Measurements from ENCODE around the gene NFATC1. TPM values are rescaled to one million over a fixed set of nuclear protein-coding genes. Genes with fewer than 3 reads are reported as not detected.

Gene NFATC1
- total RNA-seq, 1 experiment from 2014 or later = not detected

DNA sequence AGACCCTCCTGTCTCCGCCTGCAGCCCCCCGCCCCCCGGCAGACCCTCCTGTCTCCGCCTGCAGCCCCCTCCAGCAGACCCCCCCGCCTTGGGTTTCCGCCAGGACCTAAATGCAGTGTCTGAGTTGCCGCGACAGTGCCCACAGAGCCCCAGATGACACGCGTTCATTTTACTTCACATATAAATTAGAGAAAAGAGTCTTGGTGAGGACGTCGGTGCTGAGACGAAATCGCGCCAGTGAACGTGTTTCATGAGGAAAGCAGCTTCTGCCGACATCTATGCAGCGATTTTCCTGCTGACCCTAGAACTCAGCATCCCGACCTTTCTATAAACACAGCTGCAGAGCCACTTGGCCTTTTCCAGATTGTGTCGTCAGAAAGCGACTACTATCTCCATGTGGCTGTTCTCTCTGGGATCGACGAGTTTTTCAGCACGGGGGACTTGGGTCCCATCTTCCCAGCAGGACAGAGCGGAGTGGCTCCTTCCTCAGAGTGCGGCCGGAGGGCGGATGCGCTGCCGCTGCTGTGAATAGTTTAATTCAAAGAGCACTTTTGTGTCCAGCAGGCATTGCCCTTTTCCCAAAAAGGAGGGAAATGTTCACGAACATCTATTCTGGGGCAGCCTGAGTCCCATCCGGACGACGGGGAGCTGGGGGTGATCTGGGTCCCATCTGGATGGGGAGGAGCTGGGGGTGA, 136.7 kb downstream of the NFATC1 start:
- DNase-seq (ENCODE audit: low read depth) = no peak

DNA sequence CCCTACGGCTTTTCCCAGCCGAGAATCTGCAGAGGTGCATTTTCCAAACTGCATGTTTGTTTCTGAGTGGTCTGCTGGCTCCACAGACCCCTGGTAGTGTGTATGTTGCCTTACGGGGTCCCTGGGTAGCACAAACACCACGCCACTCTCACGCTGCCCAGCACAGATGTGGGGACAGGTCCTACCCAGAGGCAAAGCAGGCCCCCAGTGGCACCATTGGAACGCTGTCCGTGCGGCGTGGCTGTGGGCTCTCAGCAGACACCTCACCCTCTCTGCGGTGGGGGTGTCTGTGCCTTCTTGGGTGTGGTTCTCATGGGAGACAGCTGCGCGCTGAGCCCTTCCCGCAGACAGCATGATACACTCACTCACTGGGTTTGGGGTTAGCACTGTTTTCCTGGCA, 137.4 kb downstream of the NFATC1 start:
- no peak for DNase-seq (ENCODE audit: low read depth)

DNA sequence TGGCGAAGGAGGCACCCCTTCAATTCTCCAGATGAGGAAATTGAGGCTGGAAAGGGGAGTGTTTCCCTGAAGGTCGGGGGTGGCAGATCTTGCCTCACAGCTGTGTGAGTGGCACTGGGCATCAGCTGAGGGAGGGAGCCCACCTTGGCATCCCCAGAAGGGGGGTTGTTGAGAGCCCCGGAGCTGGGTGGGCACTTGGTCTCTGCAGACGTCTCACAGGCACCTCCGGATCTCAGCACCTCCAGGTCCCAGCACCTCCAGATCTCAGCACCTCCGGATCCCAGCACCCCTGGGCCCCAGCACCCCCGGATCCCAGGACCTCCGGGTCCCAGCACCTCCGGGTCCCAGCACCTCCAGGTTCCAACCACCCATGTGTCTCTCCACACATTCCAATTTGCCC, 137.9 kb downstream of the NFATC1 start:
- DNase-seq (ENCODE audit: low read depth) = no peak

DNA sequence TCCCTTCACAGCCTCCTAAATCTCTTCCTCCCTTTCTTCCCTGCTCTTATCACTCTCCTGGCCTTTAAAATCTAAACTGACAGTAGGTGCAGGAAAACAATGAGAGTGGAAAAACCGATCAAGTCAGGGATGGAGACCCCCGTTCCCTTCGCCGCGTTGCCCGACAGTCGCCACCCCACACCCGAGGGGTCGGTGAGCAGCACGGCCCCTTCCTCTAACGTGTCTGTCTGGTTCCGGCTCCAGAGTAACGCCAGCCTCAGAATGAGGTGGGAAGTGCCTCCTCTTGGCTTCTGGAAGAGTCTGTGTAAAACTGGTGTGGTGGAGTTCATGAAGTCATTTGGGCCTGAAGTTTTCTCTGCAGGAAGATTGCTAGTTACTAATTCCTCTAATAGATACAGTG, 138.6 kb downstream of the NFATC1 start:
- no peak for DNase-seq (ENCODE audit: low read depth)

DNA sequence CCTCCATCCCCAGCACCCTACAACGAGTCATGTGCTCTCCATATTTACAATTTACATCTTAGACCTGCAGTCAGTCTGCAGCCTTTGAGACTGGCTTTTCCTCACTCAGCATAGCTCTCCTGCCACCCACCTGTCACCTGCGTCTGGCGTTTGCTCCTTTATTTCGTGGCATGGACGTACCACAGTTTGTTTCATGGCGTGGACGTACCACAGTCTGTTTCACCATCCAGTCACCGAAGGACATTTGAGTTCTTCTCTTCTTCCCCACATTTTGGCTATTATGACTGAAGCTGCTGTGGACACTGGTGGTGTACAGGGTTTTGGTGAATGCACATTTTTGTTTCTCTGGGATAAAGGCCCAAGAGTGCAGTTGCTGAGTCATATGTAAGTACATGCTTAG, 142.0 kb downstream of the NFATC1 start:
- no peak for DNase-seq (ENCODE audit: low read depth)

DNA sequence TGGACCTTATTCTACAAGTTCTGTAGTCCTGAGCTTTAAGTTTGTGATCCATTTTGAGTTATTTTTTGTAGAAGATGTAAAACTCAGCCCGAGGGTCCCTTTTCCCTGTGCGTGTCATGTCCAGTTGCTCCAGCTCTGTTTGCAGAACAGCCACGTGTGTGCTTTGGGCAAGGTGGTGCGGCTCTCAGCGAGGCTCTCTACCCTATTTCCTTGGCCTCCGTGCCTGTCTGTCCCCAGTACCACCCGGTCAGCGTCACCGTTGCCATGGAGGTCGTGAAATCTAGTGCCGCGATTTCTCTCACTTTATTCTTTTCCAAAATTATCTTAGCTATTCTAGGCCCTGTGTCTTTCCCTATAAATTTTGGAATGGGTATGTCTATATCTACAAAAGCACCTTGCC, 142.9 kb downstream of the NFATC1 start:
- DNase-seq (ENCODE audit: low read depth) = no peak

DNA sequence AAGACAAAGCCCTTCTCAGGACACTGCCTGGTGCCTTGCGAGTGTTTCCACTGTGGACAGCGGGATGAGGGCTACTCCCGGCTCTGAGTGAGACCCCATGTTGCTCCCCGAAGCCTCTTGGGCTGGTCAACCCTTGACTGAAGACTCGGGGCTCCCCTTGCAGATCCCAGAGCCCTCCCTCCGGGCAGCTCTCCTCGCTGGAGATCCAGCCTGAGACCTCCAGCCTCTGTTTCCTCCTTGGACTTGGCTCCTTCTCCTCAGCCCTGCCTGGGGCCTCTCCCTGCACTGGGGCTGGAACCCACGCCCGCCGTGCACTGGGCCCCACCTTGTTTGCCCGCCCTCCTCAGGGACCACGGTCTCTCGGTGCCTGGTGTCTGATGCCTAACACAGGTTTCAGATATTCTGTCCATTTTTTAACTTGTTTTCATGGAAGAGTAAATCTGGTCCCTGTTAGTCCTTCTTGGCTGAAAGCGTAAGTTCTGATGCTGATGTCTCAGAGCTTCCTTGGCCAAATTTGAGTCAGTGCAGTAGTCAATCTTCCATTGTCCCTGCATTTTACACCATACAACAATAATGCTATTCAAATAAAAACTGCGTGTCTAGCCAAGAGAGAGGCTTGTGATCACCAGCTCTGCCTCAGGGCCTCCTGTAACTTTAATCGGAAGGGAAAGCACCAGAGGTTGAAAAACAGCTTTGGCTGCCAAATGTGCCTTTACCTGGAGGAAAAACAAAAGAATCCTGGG, 144.6 kb downstream of the NFATC1 start:
- DNase-seq (ENCODE audit: low read depth) = no peak

DNA sequence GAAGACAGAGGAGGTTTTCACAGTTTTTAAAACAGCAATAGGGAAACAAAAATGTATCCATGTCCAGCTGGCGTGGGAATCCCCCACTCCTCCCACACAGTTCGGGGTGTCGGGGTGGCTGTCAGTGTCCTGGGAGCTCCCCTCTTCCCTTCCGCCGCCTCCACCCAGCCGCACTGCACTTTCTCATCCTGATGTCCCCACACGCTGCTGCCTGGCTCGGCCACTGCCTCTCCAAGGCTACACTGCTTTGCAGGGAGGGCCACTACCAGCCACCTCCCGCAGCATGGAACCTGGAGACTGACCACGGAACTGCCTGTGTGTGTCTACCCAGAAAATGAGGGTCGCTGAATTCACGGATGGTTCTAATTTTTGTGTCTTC, 145.2 kb downstream of the NFATC1 start:
- no peak for DNase-seq (ENCODE audit: low read depth)

DNA sequence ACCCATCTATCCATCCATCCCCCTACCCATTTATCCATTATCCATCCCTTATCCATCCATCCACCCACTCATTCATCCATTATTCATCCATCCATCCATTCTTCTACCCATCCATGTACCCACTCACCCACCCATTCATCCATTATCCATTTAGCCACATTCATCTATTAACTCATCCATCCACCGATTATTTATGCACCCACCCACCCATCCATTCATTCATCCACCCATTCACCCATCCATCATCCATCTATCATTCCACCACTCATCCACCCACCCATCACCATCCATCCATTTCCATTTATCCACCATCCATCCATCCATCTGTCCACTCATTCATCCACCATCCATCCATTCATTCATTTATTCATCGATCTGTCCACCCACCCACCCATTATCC, 146.5 kb downstream of the NFATC1 start:
- no peak for DNase-seq (ENCODE audit: low read depth)

DNA sequence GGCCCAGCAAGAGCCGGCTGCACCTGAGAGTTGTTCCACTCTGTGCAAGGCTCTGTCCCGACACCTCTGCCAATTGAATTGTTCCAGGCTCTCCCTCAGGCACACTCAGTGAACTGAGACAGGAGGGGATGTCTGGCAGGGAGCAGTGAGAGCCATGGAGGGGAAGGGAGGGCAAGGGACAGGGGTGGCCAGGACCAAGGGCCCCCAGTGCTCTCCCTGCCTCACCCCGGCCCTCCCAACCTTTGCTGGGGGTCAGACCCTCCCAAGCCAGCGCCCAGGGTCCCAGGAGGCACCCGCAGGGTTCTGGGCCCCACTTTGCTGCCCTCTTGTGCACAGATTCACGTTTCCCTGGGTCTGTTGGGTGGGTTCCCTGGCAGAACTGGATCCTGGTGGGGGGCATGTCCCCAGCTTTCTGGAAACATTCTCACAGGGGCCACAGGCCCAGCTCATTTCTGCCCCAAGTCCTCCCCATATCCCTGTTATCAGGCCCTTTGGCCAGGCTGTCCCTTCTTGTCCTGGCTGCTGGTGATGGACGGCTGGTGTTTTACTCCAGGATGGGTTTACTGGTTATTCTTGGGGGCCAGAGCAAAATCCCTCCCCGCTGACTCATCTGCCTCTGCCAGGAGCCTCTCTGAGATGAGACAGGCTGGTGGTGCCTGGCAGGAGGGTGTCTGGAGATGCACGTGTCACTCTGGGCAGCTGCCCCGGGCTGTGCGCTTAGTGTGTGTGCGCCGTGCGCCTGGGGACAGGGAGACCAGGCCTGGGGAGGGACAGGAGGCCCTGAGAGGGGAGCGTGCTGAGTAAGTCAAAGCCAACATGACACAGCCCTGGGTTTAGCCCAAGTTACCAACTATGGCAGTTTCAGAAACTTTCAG, 147.4 kb downstream of the NFATC1 start:
- DNase-seq (ENCODE audit: low read depth) = no peak

DNA sequence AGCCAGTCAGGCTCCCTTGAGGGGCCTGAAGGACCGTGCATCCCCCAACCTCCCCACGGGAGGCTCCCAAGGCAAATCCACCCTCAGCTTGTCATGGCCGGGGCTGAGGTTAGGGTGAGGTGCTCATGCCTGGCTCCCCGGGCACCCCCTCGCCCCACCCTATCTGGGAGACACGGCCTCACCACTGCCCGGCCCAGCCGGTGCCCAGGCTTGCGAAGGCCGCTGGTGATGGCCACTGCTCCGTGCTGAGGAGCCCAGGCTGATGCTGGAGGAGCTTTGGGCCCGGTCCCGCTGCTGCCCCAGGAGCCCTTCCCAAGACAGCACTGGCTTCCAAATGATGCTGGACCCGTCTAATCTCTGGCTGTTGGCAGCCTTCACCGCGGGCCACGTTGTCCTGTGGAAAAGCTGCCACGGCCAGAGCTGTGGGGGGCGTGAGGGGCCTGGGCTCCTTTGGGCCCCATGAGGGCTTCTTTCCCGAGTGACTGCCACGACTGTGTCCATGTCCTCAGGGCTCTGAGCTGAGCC, 148.2 kb downstream of the NFATC1 start:
- no peak for DNase-seq (ENCODE audit: low read depth)

DNA sequence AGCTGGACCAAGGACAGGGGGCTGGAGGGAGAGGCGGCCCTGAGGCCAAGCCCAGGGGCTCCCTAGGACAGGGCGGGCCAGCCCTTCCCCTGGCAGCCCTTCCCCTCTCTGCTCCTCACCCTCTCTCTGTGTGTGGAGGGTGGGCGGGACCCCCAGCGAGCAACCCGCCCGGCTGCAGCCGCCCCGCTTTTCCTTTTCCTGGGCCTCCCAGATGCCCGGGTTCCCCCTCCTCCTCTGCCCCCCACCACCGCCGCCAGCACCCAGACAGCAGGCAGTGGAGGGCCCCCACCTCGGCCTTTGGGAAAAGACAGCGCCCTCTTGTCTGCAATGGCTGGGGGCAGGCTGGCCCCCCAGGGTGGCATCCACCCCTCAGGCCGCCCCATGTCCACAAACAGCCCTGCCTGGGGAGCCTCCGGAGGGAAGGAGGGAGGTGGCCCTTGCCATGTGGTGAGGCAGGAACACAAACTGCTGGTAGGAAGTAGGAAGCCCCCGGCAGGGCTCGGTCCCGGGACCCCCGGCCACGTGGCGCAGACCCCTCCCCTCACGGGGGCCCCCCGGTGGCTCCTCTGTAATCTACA, 148.7 kb downstream of the NFATC1 start:
- no peak for DNase-seq (ENCODE audit: low read depth)

DNA sequence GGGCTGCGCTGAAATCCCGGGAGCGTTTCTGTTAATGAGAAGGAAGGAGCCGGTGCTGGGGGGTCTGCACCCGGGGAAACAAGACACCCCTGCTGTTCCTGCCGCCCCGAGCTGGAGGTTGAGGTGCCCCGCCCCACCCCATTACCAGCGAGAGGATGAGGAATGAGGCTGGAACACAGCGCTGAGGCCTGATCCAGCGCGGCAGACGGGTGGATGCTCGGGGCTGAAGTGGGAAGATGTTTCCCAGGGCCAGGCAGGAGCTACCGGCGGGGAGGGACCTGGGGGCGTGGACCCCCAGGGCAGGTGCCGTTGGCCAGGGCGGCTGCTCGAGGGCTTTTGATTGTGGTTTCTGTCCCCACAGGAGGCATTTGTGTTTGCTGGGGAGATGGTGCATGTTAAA, 149.5 kb downstream of the NFATC1 start:
- no peak for DNase-seq (ENCODE audit: low read depth)

DNA sequence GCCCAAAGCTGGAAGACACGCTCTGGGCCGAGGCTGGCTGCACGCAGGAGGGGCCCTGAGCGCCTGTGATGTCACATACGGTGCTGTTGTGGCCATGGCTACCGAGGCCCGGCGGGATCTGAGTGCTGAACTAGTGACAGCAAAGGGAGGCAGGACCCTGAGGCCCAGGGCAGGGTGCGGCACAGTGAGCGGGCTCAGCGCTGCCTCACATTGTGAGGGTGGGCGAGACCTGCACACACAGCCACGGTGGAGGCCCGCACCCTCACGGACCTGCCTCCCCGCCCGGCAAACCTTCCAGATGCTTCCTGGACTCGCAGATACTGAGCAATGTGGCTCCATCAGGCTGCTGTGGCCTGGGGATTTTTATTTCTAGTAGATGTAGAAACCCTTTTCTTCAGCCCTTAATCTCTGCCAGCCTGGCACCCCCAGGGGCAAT, 150.0 kb downstream of the NFATC1 start:
- no peak for DNase-seq (ENCODE audit: low read depth)

DNA sequence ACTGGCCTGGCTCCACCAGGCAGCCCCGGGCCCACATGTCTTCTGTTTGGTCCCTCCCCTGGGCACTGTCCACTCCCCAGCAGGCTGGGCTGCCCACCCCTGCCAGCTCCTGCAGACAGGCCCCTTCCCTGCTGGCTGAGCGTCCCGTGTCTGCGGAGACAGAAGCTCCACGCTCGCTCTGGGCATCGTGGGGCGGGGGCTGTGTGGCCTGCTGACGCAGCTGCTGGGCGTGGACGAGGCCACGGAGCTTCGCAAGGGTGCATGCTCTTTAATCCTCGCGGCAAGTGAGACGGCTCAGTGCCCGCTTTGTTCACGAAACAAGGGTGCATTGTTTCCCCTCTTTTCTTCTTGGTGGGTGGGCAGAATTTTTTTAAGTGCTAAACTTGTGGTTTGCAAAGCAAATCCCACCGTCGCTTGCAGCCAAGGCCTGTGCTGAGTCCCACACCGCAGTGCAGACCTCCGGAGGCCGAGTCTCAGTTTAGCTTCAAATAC, 151.1 kb downstream of the NFATC1 start:
- DNase-seq (ENCODE audit: low read depth) = no peak

DNA sequence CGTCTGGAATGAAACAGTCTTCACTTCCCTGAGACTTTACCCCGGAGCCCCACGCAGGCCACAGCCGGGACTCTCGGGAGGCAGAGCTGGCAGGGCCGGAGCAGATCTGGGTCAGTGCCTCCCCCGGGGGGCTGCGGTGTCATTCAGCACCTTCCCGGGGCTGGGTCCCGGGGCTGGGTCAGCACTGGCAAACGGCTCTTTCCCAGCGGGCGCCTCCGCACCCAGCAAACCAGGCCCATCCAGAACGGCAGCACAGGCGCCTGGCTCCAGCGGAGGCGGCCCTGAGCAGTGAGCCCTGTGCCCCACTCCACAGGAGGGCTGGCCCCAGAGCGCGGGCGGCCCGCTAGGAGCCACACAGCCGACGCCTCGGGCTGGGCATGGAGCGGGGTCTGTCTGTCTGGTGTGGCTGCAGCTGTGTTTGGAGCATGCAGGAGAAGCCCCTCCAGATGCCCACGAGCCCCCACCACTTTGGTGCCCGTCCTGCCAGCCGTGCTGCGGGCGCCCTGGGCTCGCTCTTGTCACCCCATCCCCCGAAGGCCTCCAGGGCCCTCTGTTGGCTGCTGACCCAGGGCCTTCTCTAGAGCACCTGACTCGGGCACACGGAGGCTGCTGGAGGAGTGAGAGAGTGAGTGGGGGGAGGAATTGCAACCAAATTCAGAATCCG, 151.8 kb downstream of the NFATC1 start:
- no peak for DNase-seq (ENCODE audit: low read depth)

DNA sequence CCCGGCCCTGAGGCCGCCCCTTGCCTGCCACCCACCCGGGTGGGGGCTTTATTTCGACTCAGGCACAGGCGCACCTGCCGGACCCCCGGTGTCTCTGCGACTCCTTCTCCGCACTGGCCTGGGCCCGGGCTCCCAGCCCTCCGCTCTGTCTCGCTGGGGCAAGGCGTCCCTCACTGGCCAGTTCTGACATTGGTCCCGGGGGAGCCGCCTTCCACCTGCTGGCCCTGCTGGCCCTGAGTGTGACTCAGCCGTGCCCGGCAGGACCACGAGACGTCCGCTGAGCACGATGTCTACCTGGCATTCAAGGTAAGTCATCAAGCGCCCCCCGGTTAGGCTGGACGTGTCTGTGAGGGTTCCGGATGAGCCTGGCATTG, 152.3 kb downstream of the NFATC1 start:
- no peak for DNase-seq (ENCODE audit: low read depth)

DNA sequence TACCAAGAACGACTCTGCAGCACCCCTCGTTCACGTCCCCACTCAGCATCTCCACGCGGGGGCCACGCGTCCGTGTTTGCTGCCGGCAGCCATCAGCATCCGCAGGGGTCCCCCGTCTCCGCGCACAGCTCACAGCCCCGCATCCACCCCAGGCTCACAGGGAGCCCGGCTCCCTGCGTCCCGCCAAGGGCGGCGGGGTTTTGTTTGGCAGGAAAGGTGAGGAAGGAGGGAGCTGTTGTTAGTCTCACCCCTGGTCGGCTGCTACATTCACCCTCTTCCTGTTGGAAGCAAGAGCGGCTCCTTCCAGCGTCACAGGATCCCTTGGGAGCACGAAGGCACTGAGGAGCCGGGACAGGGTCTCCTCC, 152.9 kb downstream of the NFATC1 start:
- no peak for DNase-seq (ENCODE audit: low read depth)

DNA sequence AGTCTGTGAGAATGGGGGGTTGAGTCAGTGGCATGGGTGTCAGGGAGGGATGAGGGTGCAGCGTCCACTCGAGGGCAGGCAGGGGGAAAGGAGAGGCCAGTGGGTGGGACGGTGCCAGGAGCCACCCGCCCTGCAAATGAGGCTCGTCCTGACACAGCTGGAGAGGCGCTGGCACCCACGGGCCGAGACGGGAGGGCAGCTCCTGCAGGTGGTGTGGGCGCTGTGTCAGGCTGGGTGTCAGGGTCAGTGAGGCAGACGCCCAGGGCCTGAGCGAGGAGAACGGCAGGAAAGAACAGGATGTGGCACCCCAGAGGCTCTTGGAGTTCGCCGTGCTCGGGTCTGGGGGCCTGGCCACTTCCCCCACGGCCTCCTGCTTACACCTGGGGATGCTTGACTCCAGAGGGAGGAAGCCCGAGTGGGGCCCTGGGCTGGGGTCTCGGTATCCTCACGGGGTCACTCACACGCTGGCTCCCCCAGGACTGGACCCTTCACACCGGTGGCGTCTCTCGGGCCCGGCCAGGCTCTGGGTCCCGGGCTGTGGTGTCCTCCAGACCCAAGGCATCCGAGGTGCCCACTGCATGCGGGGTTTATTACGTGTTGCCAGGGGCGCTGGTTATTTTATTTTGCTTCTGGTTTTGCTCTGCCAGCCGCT, 153.4 kb downstream of the NFATC1 start:
- no peak for DNase-seq (ENCODE audit: low read depth)

DNA sequence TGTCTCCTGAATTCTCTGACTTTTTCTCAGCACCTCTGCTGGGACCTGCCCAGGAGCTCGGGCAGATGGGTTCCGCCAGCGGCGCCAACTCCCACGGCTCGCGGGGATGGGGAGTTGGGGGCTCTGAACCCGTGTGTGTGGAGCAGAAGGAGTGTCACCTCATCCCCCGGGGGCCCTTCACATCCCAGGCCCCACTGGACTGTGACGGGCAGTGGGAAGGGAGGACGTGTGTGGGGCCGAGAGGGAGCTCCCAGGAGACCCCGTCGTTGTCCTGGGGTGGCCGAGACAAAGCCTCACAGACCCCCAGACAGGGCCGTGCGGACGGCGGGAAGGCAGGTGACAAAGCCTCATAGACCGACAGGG, 153.9 kb downstream of the NFATC1 start:
- no peak for DNase-seq (ENCODE audit: low read depth)

DNA sequence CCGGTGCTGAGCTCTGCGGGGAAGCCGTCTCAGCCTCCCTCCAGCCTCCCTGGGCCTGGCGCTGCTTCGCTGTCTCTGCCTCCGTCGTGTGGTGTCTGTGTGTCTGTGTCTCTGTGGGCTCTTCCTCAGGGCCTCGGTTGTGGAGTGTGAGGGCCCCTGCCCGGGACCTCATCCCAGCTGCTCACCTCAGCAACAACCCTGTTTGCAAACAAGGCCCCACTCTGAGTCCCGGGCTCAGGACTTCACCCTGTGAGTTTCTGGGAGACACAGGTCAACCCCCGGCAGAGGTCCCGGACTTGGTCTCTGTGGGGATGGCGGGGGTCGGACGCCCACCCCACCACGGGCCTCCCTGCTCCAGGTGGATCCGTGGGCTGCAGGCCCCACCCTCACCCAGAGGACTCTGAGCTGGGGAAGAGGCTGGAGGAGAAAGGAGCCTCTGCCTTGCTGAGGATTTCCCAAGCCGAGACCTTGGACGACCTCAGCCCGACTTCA, 156.5 kb downstream of the NFATC1 start:
- no peak for DNase-seq (ENCODE audit: low read depth)

Measured in RPMI7951 (cell line).